OCI-LY7 (cell line): Measurements from ENCODE around the gene SMAD6. TPM values are rescaled to one million over a fixed set of nuclear protein-coding genes. Genes with fewer than 3 reads are reported as not detected.

ENCODE experiments used
- BruUV-seq: library from RNA; stranded (reverse); fragments of 400-500 nt; replicated peaks from 2 replicates; lab custom pipeline; 2021; lab: Mats Ljungman, UMichigan
- CTCF ChIA-PET: fragments of 300-600 bp; sonication (Branson Sonifier 250); formaldehyde crosslinking; loops from one replicate; lab custom pipeline; 2022; ENCODE audit warnings: antibody characterized with exemption; ENCODE audit not compliant: unreplicated experiment; lab: Charles Lee
- POLR2A ChIA-PET: fragments of 300-600 bp; sonication (Branson Sonifier 250); formaldehyde crosslinking; loops from one replicate; lab custom pipeline; 2022; ENCODE audit warnings: antibody characterized with exemption; lab: Charles Lee
- DNase-seq: peaks from one replicate; pipeline ENCODE4 v3.0.0-alpha.2; 2015; ENCODE audit warnings: low spot score
- H2AFZ ChIP-seq: fragments of 200-600 bp; sonication (generic), shearing (Covaris generic); 2 replicates; pipeline ENCODE4 v1.6.1; 2014; ENCODE audit warnings: mild to moderate bottlenecking, antibody characterized with exemption, low read length, moderate library complexity
- H3K27ac ChIP-seq: fragments of 200-600 bp; sonication (generic); 2 replicates; pipeline ENCODE4 v1.5.1; 2014; ENCODE audit warnings: mixed run types, low read depth, mild to moderate bottlenecking, moderate library complexity, low read length, inconsistent platforms; ENCODE audit not compliant: poor library complexity, severe bottlenecking
- H3K36me3 ChIP-seq: fragments of 200-600 bp; sonication (generic); 2 replicates; pipeline ENCODE4 v1.6.1; 2014; ENCODE audit warnings: mild to moderate bottlenecking, antibody characterized with exemption, low read length, moderate library complexity, mixed read lengths; ENCODE audit not compliant: insufficient read depth
- H3K4me1 ChIP-seq: fragments of 200-600 bp; sonication (generic); 2 replicates; pipeline ENCODE4 v1.5.1; 2014; ENCODE audit warnings: mild to moderate bottlenecking, low read length; ENCODE audit not compliant: insufficient read depth, poor library complexity, severe bottlenecking
- H3K4me2 ChIP-seq: fragments of 200-600 bp; sonication (generic); 2 replicates; pipeline ENCODE4 v1.6.1; 2014; ENCODE audit warnings: mild to moderate bottlenecking, low read length
- H3K4me3 ChIP-seq: fragments of 200-600 bp; sonication (generic); 2 replicates; pipeline ENCODE4 v1.5.1; 2014; ENCODE audit warnings: mild to moderate bottlenecking, low read depth, low read length; ENCODE audit not compliant: poor library complexity, severe bottlenecking
- H3K79me2 ChIP-seq: fragments of 200-600 bp; sonication (generic); 2 replicates; pipeline ENCODE4 v1.6.1; 2016; ENCODE audit warnings: low read depth, mild to moderate bottlenecking, low read length, moderate library complexity, mixed read lengths; ENCODE audit not compliant: insufficient read depth
- H3K9me2 ChIP-seq: fragments of 200-600 bp; sonication (generic); 2 replicates; pipeline ENCODE4 v1.6.1; 2016; ENCODE audit warnings: mild to moderate bottlenecking, low read length, mixed read lengths; ENCODE audit not compliant: insufficient read depth
- H3K9me3 ChIP-seq: fragments of 200-600 bp; sonication (generic); 2 replicates; pipeline ENCODE4 v1.6.1; 2014; ENCODE audit warnings: mild to moderate bottlenecking, mixed run types, low read length, mixed read lengths
- H4K20me1 ChIP-seq: fragments of 200-600 bp; sonication (generic); 2 replicates; pipeline ENCODE4 v1.6.1; 2014; ENCODE audit warnings: mild to moderate bottlenecking, antibody characterized with exemption, low read length, moderate library complexity, mixed read lengths; ENCODE audit not compliant: insufficient read depth
- CTCF ChIP-seq: fragments of 200-600 bp; sonication (generic); conservative IDR thresholded peaks from 2 replicates; pipeline ENCODE4 v1.5.1; 2014; ENCODE audit warnings: mild to moderate bottlenecking, antibody characterized with exemption, low read length, moderate library complexity, mixed read lengths
- EZH2phosphoT487 ChIP-seq: fragments of 200-600 bp; sonication (generic); IDR thresholded peaks from 2 replicates; pipeline ENCODE4 v1.6.1; 2018; ENCODE audit warnings: low read depth, borderline replicate concordance, mild to moderate bottlenecking, mixed run types, antibody characterized with exemption, low read length, moderate library complexity, mixed read lengths
- intact Hi-C: fragments of 100-400 bp; cut with micrococcal nuclease; formaldehyde crosslinking; loops from one replicate; pipeline ENCODE4 v1.10.0; 2022; ENCODE audit not compliant: unreplicated experiment
- total RNA-seq, 2 experiments: library from RNA; depleted of rRNA in 1 of 2; stranded (reverse); fragments of >200 nt in 1 of 2; shearing (Covaris generic) in 1 of 2; gene quantifications; 2 replicates each; pipeline ENCODE4 v1.2.3, GENCODE V29; 2014 to 2022

SMAD6 gene
- total RNA-seq, 2 experiments from 2014 or later: 14.6 to 16.1 TPM

GRCh38 chr15:66730168-66731021 is 28.4 kb downstream of the SMAD6 start:
- no peaks in the 10 kb centered on the region; the same call in 1 of the 2 replicates for H4K20me1 ChIP-seq
- no peak overlapping the region for H2AFZ ChIP-seq
- CTCF ChIA-PET: no interaction called here
- no peak overlapping the region for H3K27ac ChIP-seq
- H3K4me3 ChIP-seq: no peak overlapping the region
- POLR2A ChIA-PET: interaction anchor here (0.7 kb wide), 1 partner anchor 65 kb away, joined by 3 read pairs; no protein-coding TSS in a partner anchor
- no peaks in the 10 kb centered on the region for H3K9me2 ChIP-seq
- no TSS peak for BruUV-seq
- H3K9me3 ChIP-seq: no peaks in the 10 kb centered on the region
- TF ChIP-seq CTCF (no peak), EZH2phosphoT487 (no peak)
- no peaks in the 10 kb centered on the region for H3K4me1 ChIP-seq
- peaks cover 3% of the 10 kb centered on the region; the same call in 1 of the 2 replicates for H3K36me3 ChIP-seq
- H3K4me2 ChIP-seq: no peak overlapping the region
- intact Hi-C loops: no loop called here
- DNase-seq: no peak
- H3K79me2 ChIP-seq: no peaks in the 10 kb centered on the region

- Histone ChIP-seq H3K4me3 (no peak overlapping the region), H3K79me2 (no peaks in the 10 kb centered on the region), H3K4me1 (no peaks in the 10 kb centered on the region), H2AFZ (no peak overlapping the region), H3K9me3 (no peaks in the 10 kb centered on the region), H3K36me3 (no peaks in the 10 kb centered on the region), H3K9me2 (no peaks in the 10 kb centered on the region), H3K4me2 (no peak overlapping the region), H4K20me1 (no peaks in the 10 kb centered on the region), H3K27ac (no peak overlapping the region)
- TF ChIP-seq CTCF: no peak
- no peak for TF ChIP-seq EZH2phosphoT487
- DNase-seq: no peak
- POLR2A ChIA-PET: interaction anchor here (0.6 kb wide), 1 partner anchor 27 kb away, joined by 3 read pairs; no protein-coding TSS in a partner anchor
- CTCF ChIA-PET: no interaction called here
- intact Hi-C loops: no loop called here
- BruUV-seq: no TSS peak
Observed at GRCh38 chr15:66733976-66734375, 31.9 kb downstream of the SMAD6 start.
